ENCODE results near the gene FFAR1.

- TF ChIP-seq CTCF (conservative IDR thresholded peaks at IDR 0.05 in 1 of 2, IDR thresholded peaks at IDR 0.05 in 1 of 2; ENCODE audit: low read depth in 1 of 2, low read length in 2 of 2): no peak
- no peak for TF ChIP-seq EZH2 (IDR thresholded peaks at IDR 0.05; ENCODE audit: low read length, missing control alignments)
These were observed 33.6 kb downstream of the FFAR1 start for GRCh38 chr19:35381318-35381717.

Measured in fibroblast of lung (primary cell).